PFSK-1 (cell line): ENCODE data around the gene TATDN2.

Source experiments
- POLR2AphosphoS5 ChIP-seq: IDR thresholded peaks from 2 replicates; pipeline ENCODE4 v1.6.1; 2012; ENCODE audit warnings: low read depth, mild to moderate bottlenecking, control low read depth, low read length, moderate library complexity
- TAF1 ChIP-seq: IDR thresholded peaks from 2 replicates; pipeline ENCODE4 v1.6.1; 2012; ENCODE audit warnings: low read length, control low read depth, borderline replicate concordance; ENCODE audit not compliant: insufficient read depth
- TF ChIP-seq, protein P1 (sequence below), 2 experiments: IDR thresholded peaks; 2 replicates each; pipeline versions ENCODE4 v1.6.1 to v1.8.0; 2011 to 2012; ENCODE audit warnings: low read depth in 2 of 2, low read length in 2 of 2, control low read depth in 1 of 2, inconsistent platforms in 1 of 2, mild to moderate bottlenecking in 1 of 2, moderate library complexity in 1 of 2; ENCODE audit not compliant: insufficient read depth in 1 of 2

DNA sequence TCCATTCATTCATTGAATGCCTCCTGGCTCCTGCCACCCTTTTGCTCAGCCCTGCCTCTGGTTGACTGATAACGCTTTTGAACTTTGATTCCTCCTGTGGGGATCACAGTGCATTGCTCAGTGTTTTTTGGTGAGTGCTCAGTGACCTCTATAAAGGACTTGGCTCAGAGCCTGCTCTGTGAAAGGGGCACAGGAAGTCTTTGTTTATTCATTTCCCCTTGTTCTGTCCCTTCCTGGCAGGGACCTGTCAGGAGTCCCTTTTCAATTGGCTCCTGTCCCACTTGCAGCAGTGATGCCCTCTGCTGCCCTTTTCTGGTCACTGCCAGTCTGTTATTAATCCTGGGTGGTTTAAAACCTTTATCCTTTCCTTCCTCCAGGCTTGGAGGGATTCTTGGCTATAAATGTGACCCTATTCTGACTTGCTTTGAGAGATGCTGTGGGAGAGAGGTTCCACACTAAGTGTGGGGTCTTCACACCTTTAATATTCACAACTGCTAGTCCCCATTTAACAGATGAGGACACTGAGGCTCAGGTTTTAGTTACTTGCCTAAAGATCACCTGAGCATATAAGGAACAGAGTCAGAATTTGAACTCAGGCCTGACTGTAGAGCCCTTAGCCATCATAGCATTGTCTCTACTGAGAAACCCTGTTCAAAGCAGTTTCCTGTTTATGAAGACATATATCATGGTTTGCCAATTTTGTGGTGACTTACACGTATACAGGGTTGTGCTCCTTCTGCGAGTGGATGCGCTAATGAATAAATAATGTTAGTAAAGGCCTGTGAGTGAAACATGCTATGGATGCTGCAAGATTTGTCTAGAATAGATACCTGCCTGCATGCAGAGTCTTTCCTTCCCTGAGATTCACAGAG, 23.2 kb upstream of the TATDN2 start:
- TF ChIP-seq POLR2AphosphoS5: no peak
- TF ChIP-seq, protein P1, sequence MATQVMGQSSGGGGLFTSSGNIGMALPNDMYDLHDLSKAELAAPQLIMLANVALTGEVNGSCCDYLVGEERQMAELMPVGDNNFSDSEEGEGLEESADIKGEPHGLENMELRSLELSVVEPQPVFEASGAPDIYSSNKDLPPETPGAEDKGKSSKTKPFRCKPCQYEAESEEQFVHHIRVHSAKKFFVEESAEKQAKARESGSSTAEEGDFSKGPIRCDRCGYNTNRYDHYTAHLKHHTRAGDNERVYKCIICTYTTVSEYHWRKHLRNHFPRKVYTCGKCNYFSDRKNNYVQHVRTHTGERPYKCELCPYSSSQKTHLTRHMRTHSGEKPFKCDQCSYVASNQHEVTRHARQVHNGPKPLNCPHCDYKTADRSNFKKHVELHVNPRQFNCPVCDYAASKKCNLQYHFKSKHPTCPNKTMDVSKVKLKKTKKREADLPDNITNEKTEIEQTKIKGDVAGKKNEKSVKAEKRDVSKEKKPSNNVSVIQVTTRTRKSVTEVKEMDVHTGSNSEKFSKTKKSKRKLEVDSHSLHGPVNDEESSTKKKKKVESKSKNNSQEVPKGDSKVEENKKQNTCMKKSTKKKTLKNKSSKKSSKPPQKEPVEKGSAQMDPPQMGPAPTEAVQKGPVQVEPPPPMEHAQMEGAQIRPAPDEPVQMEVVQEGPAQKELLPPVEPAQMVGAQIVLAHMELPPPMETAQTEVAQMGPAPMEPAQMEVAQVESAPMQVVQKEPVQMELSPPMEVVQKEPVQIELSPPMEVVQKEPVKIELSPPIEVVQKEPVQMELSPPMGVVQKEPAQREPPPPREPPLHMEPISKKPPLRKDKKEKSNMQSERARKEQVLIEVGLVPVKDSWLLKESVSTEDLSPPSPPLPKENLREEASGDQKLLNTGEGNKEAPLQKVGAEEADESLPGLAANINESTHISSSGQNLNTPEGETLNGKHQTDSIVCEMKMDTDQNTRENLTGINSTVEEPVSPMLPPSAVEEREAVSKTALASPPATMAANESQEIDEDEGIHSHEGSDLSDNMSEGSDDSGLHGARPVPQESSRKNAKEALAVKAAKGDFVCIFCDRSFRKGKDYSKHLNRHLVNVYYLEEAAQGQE (IDR thresholded peaks at IDR 0.05; ENCODE audit: insufficient read depth in 1 of 2, low read depth in 2 of 2, low read length in 2 of 2): 0 out of 4 replicates have a peak, but pooled peaks of 1 of the 2 experiments have one; percentile 11
- no peak for TF ChIP-seq TAF1
